Prostate gland (tissue), 2 donors: ENCODE results near the gene C1orf159.

Experiments used
- CTCF ChIP-seq, 4 experiments: fragments of 200-600 bp in 2 of 4; fragments of 450-650 bp in 2 of 4; sonication (generic) in 2 of 4; IDR thresholded peaks; 1 replicate in 3 of 4; 2 replicates in 1 of 4; pipeline ENCODE4 v1.5.1; 2016 to 2019; ENCODE audit warnings: antibody characterized with exemption in 4 of 4, mild to moderate bottlenecking in 2 of 4, moderate library complexity in 2 of 4
- POLR2A ChIP-seq: fragments of 450-650 bp; IDR thresholded peaks from one replicate; pipeline ENCODE4 v1.6.1; 2016; ENCODE audit warnings: antibody characterized with exemption, mild to moderate bottlenecking
- POLR2AphosphoS5 ChIP-seq: sonication (generic); formaldehyde crosslinking; IDR thresholded peaks from one replicate; pipeline ENCODE4 v1.6.1; 2017; ENCODE audit warnings: antibody characterized with exemption

GRCh38 chr1:1100296-1100695 lies 15.6 kb downstream of the C1orf159 start:
- TF ChIP-seq CTCF (IDR thresholded peaks at IDR 0.05) = no peak
- TF ChIP-seq POLR2A = no peak
- no peak for TF ChIP-seq POLR2AphosphoS5
